GM12878 (cell line): ENCODE data around the gene SLC2A5. TPM values are rescaled to one million over a fixed set of nuclear protein-coding genes. Genes with fewer than 3 reads are reported as not detected.

Source experiments
- ATAC-seq: fragments of 200-7000 bp; cut with Tn5 transposase; 3 replicates; pipeline ENCODE4 v1.9.1; 2020; ENCODE audit warnings: mild to moderate bottlenecking, moderate library complexity
- BruUV-seq: library from RNA; stranded (reverse); fragments of 400-500 nt; replicated peaks from 2 replicates; lab custom pipeline; 2021; lab: Mats Ljungman, UMichigan
- CTCF ChIA-PET: fragments of 300-600 bp; sonication (Branson Sonifier 250); formaldehyde crosslinking; extraction: SDS; loops from one replicate; lab custom pipeline; 2021; ENCODE audit warnings: inconsistent platforms; lab: Yijun Ruan, JAX
- POLR2A ChIA-PET: fragments of 350-600 bp; formaldehyde crosslinking; extraction: SDS; loops from one replicate; lab custom pipeline; 2021; ENCODE audit warnings: inconsistent platforms; lab: Charles Lee
- RAD21 ChIA-PET: fragments of 300-600 bp; sonication (Branson Sonifier 250); formaldehyde crosslinking; loops from one replicate; lab custom pipeline; 2023; ENCODE audit warnings: antibody characterized with exemption; ENCODE audit not compliant: unreplicated experiment; lab: Charles Lee
- SMC1A ChIA-PET: fragments of 300-600 bp; sonication (Branson Sonifier 250); formaldehyde crosslinking; loops from one replicate; lab custom pipeline; 2023; ENCODE audit not compliant: unreplicated experiment, uncharacterized antibody; lab: Charles Lee
- DNase-seq: peaks from one replicate; pipeline ENCODE4 v3.0.0-alpha.2; 2011; ENCODE audit warnings: low read depth, low spot score
- FAIRE-seq: peaks from 3 replicates; lab custom pipeline; 2011; peaks lifted over from hg19 to GRCh38; lab: Jason Lieb, UNC
- H2AFZ ChIP-seq: 2 replicates; pipeline ENCODE4 v1.6.0; 2011; ENCODE audit warnings: low read depth, low read length, control low read depth; ENCODE audit not compliant: control insufficient read depth
- H3K27ac ChIP-seq: 2 replicates; pipeline ENCODE4 v1.5.1; 2011; ENCODE audit warnings: control low read depth; ENCODE audit not compliant: control insufficient read depth, insufficient read depth
- H3K27me3 ChIP-seq, 2 experiments: replicated peaks in 1 of 2; 2 replicates each; pipeline versions ENCODE4 v1.6.0 to v1.6.1; 2011; ENCODE audit warnings: low read length in 1 of 2; ENCODE audit not compliant: control insufficient read depth in 2 of 2, insufficient read depth in 2 of 2
- H3K36me3 ChIP-seq, 2 experiments: 2 replicates each; pipeline ENCODE4 v1.5.1; 2011; ENCODE audit warnings: low read length in 1 of 2; ENCODE audit not compliant: control insufficient read depth in 2 of 2, insufficient read depth in 2 of 2
- H3K4me1 ChIP-seq: 2 replicates; pipeline ENCODE4 v1.6.1; 2011; ENCODE audit warnings: mild to moderate bottlenecking, low read length, moderate library complexity, mixed read lengths; ENCODE audit not compliant: control insufficient read depth, insufficient read depth
- H3K4me2 ChIP-seq: 2 replicates; pipeline ENCODE4 v1.6.0; 2011; ENCODE audit warnings: control low read depth; ENCODE audit not compliant: control insufficient read depth, insufficient read depth
- H3K4me3 ChIP-seq: fragments of 200-600 bp; sonication (generic); 2 replicates; pipeline ENCODE4 v1.5.1; 2016
- H3K79me2 ChIP-seq: 2 replicates; pipeline ENCODE4 v1.6.0; 2011; ENCODE audit warnings: low read length; ENCODE audit not compliant: control insufficient read depth, insufficient read depth
- H3K9ac ChIP-seq: 2 replicates; pipeline ENCODE4 v1.8.0; 2011; ENCODE audit warnings: low read length, control low read depth, mixed read lengths; ENCODE audit not compliant: control insufficient read depth, insufficient read depth
- H3K9me3 ChIP-seq: replicated peaks from 3 replicates; pipeline ENCODE4 v1.5.1; 2011; ENCODE audit warnings: mild to moderate bottlenecking, low read length; ENCODE audit not compliant: control insufficient read depth, insufficient read depth
- H4K20me1 ChIP-seq: 2 replicates; pipeline ENCODE4 v1.6.0; 2011; ENCODE audit not compliant: control insufficient read depth, insufficient read depth
- ATF3 ChIP-seq: IDR thresholded peaks from 2 replicates; pipeline ENCODE4 v1.6.1; 2011; ENCODE audit warnings: low read depth, mild to moderate bottlenecking, low read length, moderate library complexity, borderline replicate concordance; ENCODE audit errors: extremely low read depth
- BHLHE40 ChIP-seq, 2 experiments: fragments of 450-650 bp in 1 of 2; IDR thresholded peaks; 2 replicates each; pipeline ENCODE4 v1.6.1; 2011 to 2017; ENCODE audit warnings: low read depth in 2 of 2, borderline replicate concordance in 1 of 2, improper control_type of control experiment in 1 of 2, low read length in 1 of 2, mild to moderate bottlenecking in 1 of 2
- CEBPZ ChIP-seq: fragments of 150-350 bp; IDR thresholded peaks from 2 replicates; pipeline ENCODE4 v1.6.1; 2016; ENCODE audit warnings: low read depth, low read length
- E2F4 ChIP-seq: IDR thresholded peaks from 2 replicates; pipeline ENCODE4 v1.6.1; 2012; ENCODE audit warnings: low read depth, low read length, improper control_type of control experiment
- GATAD2B ChIP-seq: fragments of 450-650 bp; conservative IDR thresholded peaks from 2 replicates; pipeline ENCODE4 v1.6.1; 2017; ENCODE audit warnings: low read depth, mild to moderate bottlenecking, moderate library complexity
- HSF1 ChIP-seq: fragments of 150-350 bp; IDR thresholded peaks from 2 replicates; pipeline ENCODE4 v1.6.1; 2014; ENCODE audit warnings: mild to moderate bottlenecking, low read depth, low read length
- MLLT1 ChIP-seq: fragments of 450-650 bp; IDR thresholded peaks from 2 replicates; pipeline ENCODE4 v1.6.1; 2016; ENCODE audit warnings: mild to moderate bottlenecking
- RAD21 ChIP-seq: IDR thresholded peaks from 2 replicates; pipeline ENCODE4 v1.6.1; 2011; ENCODE audit warnings: mild to moderate bottlenecking, low read depth, low read length, moderate library complexity; ENCODE audit not compliant: insufficient read depth
- RELB ChIP-seq: fragments of 450-650 bp; IDR thresholded peaks from 2 replicates; pipeline ENCODE4 v1.6.1; 2017; ENCODE audit warnings: low read depth, mild to moderate bottlenecking, moderate library complexity
- USF2 ChIP-seq: IDR thresholded peaks from 2 replicates; pipeline ENCODE4 v1.6.1; 2011; ENCODE audit warnings: low read depth, low read length, improper control_type of control experiment, borderline replicate concordance
- WGBS: methylation state at CpG from one replicate; pipeline ENCODE4 v1.1.6; 2016; ENCODE audit warnings: low lambda C conversion rate; ENCODE audit not compliant: insufficient replicate concordance, insufficient coverage; ENCODE audit errors: missing lambda C conversion rate; 5-methylcytosine and 5-hydroxymethylcytosine counted together
- in situ Hi-C: fragments of 300-500 bp; cut with MboI; formaldehyde crosslinking; loops from 9 replicates; pipeline ENCODE4 v1.14.3; 2018; ENCODE audit warnings: mixed read lengths
- intact Hi-C: fragments of 100-400 bp; cut with micrococcal nuclease; formaldehyde crosslinking; loops from one replicate; pipeline ENCODE4 v1.14.2; 2022; ENCODE audit not compliant: unreplicated experiment
- polyA plus RNA-seq, 11 experiments: library from polyadenylated mRNA; depleted of rRNA in 4 of 11; unstranded in 6 of 11; stranded (reverse) in 5 of 11; fragments of >200 nt; fragmentation: Nextera tagmentation in 4 of 11; fragmentation: Illumina TruSeq in 1 of 11; extraction: Ambion mirVana in 4 of 11; extraction: Trizol in 1 of 11; gene quantifications; 1 replicate in 1 of 11; 2 replicates in 10 of 11; pipeline versions ENCODE4 v1.2.1 to v1.2.3, GENCODE V29; 2011 to 2016; ENCODE audit warnings: inconsistent platforms in 2 of 11, missing spikeins in 2 of 11, low read depth in 1 of 11
- total RNA-seq, 4 experiments: library from RNA; depleted of rRNA in 3 of 4; stranded (reverse); fragments of >200 nt in 3 of 4; fragmentation: Illumina TruSeq in 1 of 4; extraction: Trizol in 1 of 4; gene quantifications; 2 replicates each; pipeline versions ENCODE4 v1.2.1 to v1.2.3, GENCODE V29; 2013 to 2021

SLC2A5 gene
- total and polyA plus RNA-seq, 10 of the 15 experiments (the other 5 are each of a cell fraction or from before 2014, with no cell fraction given): 4.5 to 76.6 (median 23.9) TPM

- no peak for ATAC-seq
- CTCF ChIA-PET: interaction anchor here (0.7 to 3.5 kb wide), 11 partner anchors 14 to 138 kb away, joined by 3 to 14 read pairs (median 5); no protein-coding TSS in a partner anchor
- Histone ChIP-seq H2AFZ (no peak overlapping the region), H3K9ac (no peak overlapping the region), H3K79me2 (no peaks in the 10 kb centered on the region), H3K4me2 (no peak overlapping the region), H3K4me3 (no peak overlapping the region), H3K36me3 (no peaks in the 10 kb centered on the region), H4K20me1 (no peaks in the 10 kb centered on the region), H3K27me3 (no peaks in the 10 kb centered on the region), H3K4me1 (no peaks in the 10 kb centered on the region), H3K9me3 (no peaks in the 10 kb centered on the region), H3K27ac (no peak overlapping the region)
- in situ Hi-C loops (loop anchor here (5.0 kb wide), 1 partner anchor 70 kb away; no protein-coding TSS in a partner anchor), intact Hi-C loops (loop anchor here (5.0 kb wide), 1 partner anchor 125 kb away; no protein-coding TSS in a partner anchor)
- 12% methylated on average over 10 of the region's 10 CpGs for WGBS
- POLR2A ChIA-PET: no interaction called here
- DNase-seq: no peak
- RAD21 ChIA-PET: interaction anchor here (1.2 to 1.8 kb wide), 4 partner anchors 18 to 142 kb away, joined by 3 to 6 read pairs (median 4); no protein-coding TSS in a partner anchor
- FAIRE-seq: no peak
- SMC1A ChIA-PET: interaction anchor here (1.2 to 1.9 kb wide), 3 partner anchors 18 to 124 kb away, joined by 3 to 14 read pairs (median 11); no protein-coding TSS in a partner anchor
- BruUV-seq: no TSS peak
- TF ChIP-seq BHLHE40 (IDR thresholded peaks at IDR 0.05; ENCODE audit: borderline replicate concordance in 1 of 2, low read depth in 2 of 2, low read length in 1 of 2) (no peak), CEBPZ (no peak), RELB (no peak), GATAD2B (no peak), RAD21 (no peak), HSF1 (no peak), USF2 (no peak), E2F4 (no peak), ATF3 (no peak), MLLT1 (no peak)
Measured at GRCh38 chr1:8986814-8987190, 82.6 kb downstream of the SLC2A5 start.
